ENCODE measurements around the gene DELE1. TPM values are rescaled to one million over a fixed set of nuclear protein-coding genes. Genes with fewer than 3 reads are reported as not detected.
A peak's percentile ranks its signal among the peaks of the same experiment; 100 is the strongest.

The DELE1 gene
- total and polyA plus RNA-seq, 2 donors (not counting 1 experiment from before 2014, with no cell fraction given): 38.6 to 40.5 TPM

- H3K36me3 ChIP-seq (ENCODE audit: control insufficient read depth, insufficient read depth, low read length): no peaks in the 10 kb centered on the region
Measured at GRCh38 chr5:141949511-141949910, 25.8 kb downstream of the DELE1 start.

GRCh38 chr5:141950207-141951005, 26.7 kb downstream of the DELE1 start:
- Histone ChIP-seq H3K9me3 (ENCODE audit: control insufficient read depth, insufficient read depth, low read depth, low read length) (no peaks in the 10 kb centered on the region), H3K4me2 (ENCODE audit: extremely low read depth, insufficient read depth, low read length) (no peak overlapping the region), H3K9ac (ENCODE audit: insufficient read depth, low read length) (no peak overlapping the region), H3K4me3 (replicated peaks in 1 of 4; ENCODE audit: control extremely low read depth in 1 of 4, insufficient read depth in 1 of 4, low read depth in 3 of 4, low read length in 4 of 4) (no peak overlapping the region), H3K27me3 (ENCODE audit: control insufficient read depth, insufficient read depth, low read length) (peaks cover 8% of the 10 kb centered on the region), H3K36me3 (ENCODE audit: control insufficient read depth, insufficient read depth, low read length) (no peaks in the 10 kb centered on the region), H2AFZ (ENCODE audit: low read length) (no peak overlapping the region), H3K79me2 (ENCODE audit: control insufficient read depth, insufficient read depth, low read length) (no peaks in the 10 kb centered on the region), H4K20me1 (ENCODE audit: control insufficient read depth, extremely low read depth, insufficient read depth, low read length) (no peaks in the 10 kb centered on the region), H3K4me1 (ENCODE audit: control insufficient read depth, extremely low read depth, insufficient read depth, low read length) (no peaks in the 10 kb centered on the region), H3K27ac (ENCODE audit: insufficient read depth, low read length) (no peak overlapping the region)
- TF ChIP-seq CTCF (conservative IDR thresholded peaks at IDR 0.05 in 1 of 2, IDR thresholded peaks at IDR 0.05 in 1 of 2; ENCODE audit: low read depth in 1 of 2, low read length in 2 of 2): no peak
- TF ChIP-seq EZH2 (IDR thresholded peaks at IDR 0.05; ENCODE audit: low read length, missing control alignments): no peak
- no peak for DNase-seq (ENCODE audit: low read depth in 2 of 2)

More at GRCh38 chr5:141949511-141949910, 25.8 kb downstream of the DELE1 start:
- no peak overlapping the region for H3K27ac ChIP-seq (ENCODE audit: insufficient read depth, low read length)
- no peak overlapping the region for H2AFZ ChIP-seq (ENCODE audit: low read length)
- no peak overlapping the region for H3K4me3 ChIP-seq (replicated peaks in 1 of 4; ENCODE audit: control extremely low read depth in 1 of 4, insufficient read depth in 1 of 4, low read depth in 3 of 4, low read length in 4 of 4)
- no peak overlapping the region for H3K9ac ChIP-seq (ENCODE audit: insufficient read depth, low read length)
- no peaks in the 10 kb centered on the region for H4K20me1 ChIP-seq (ENCODE audit: control insufficient read depth, extremely low read depth, insufficient read depth, low read length)
- no peaks in the 10 kb centered on the region for H3K9me3 ChIP-seq (ENCODE audit: control insufficient read depth, insufficient read depth, low read depth, low read length)
- H3K4me2 ChIP-seq (ENCODE audit: extremely low read depth, insufficient read depth, low read length): no peak overlapping the region
- H3K27me3 ChIP-seq (ENCODE audit: control insufficient read depth, insufficient read depth, low read length): peaks cover 8% of the 10 kb centered on the region
- H3K79me2 ChIP-seq (ENCODE audit: control insufficient read depth, insufficient read depth, low read length): no peaks in the 10 kb centered on the region
- H3K4me1 ChIP-seq (ENCODE audit: control insufficient read depth, extremely low read depth, insufficient read depth, low read length): no peaks in the 10 kb centered on the region
- TF ChIP-seq CTCF (conservative IDR thresholded peaks at IDR 0.05 in 1 of 2, IDR thresholded peaks at IDR 0.05 in 1 of 2; ENCODE audit: low read depth in 1 of 2, low read length in 2 of 2) (no peak), EZH2 (IDR thresholded peaks at IDR 0.05; ENCODE audit: low read length, missing control alignments) (no peak)
- no peak for DNase-seq (ENCODE audit: low read depth in 2 of 2)

- no peak for TF ChIP-seq EZH2 (IDR thresholded peaks at IDR 0.05; ENCODE audit: low read length, missing control alignments)
- TF ChIP-seq CTCF (conservative IDR thresholded peaks at IDR 0.05 in 1 of 2, IDR thresholded peaks at IDR 0.05 in 1 of 2; ENCODE audit: low read depth in 1 of 2, low read length in 2 of 2): peak; percentile 21 to 47
- Histone ChIP-seq H3K9ac (ENCODE audit: insufficient read depth, low read length) (no peak overlapping the region), H3K4me1 (ENCODE audit: control insufficient read depth, extremely low read depth, insufficient read depth, low read length) (no peaks in the 10 kb centered on the region), H3K4me3 (replicated peaks in 1 of 4; ENCODE audit: control extremely low read depth in 1 of 4, insufficient read depth in 1 of 4, low read depth in 3 of 4, low read length in 4 of 4) (no peak overlapping the region), H2AFZ (ENCODE audit: low read length) (no peak overlapping the region), H3K9me3 (ENCODE audit: control insufficient read depth, insufficient read depth, low read depth, low read length) (no peaks in the 10 kb centered on the region), H3K27me3 (ENCODE audit: control insufficient read depth, insufficient read depth, low read length) (peaks cover 8% of the 10 kb centered on the region), H3K27ac (ENCODE audit: insufficient read depth, low read length) (no peak overlapping the region), H3K79me2 (ENCODE audit: control insufficient read depth, insufficient read depth, low read length) (no peaks in the 10 kb centered on the region), H3K36me3 (ENCODE audit: control insufficient read depth, insufficient read depth, low read length) (no peaks in the 10 kb centered on the region), H4K20me1 (ENCODE audit: control insufficient read depth, extremely low read depth, insufficient read depth, low read length) (no peaks in the 10 kb centered on the region), H3K4me2 (ENCODE audit: extremely low read depth, insufficient read depth, low read length) (no peak overlapping the region)
- DNase-seq (ENCODE audit: low read depth in 2 of 2): no peak
Measured at GRCh38 chr5:141951332-141951781, 27.7 kb downstream of the DELE1 start.

All from fibroblast of lung (primary cell).